Ecto neural progenitor cell (in vitro differentiated cells): ENCODE measurements around the gene TEKTIP1.

Source experiments
- DNase-seq: peaks from one replicate; pipeline ENCODE4 v3.0.0-alpha.2; 2018; ENCODE audit warnings: low spot score

TEKTIP1 gene

DNA sequence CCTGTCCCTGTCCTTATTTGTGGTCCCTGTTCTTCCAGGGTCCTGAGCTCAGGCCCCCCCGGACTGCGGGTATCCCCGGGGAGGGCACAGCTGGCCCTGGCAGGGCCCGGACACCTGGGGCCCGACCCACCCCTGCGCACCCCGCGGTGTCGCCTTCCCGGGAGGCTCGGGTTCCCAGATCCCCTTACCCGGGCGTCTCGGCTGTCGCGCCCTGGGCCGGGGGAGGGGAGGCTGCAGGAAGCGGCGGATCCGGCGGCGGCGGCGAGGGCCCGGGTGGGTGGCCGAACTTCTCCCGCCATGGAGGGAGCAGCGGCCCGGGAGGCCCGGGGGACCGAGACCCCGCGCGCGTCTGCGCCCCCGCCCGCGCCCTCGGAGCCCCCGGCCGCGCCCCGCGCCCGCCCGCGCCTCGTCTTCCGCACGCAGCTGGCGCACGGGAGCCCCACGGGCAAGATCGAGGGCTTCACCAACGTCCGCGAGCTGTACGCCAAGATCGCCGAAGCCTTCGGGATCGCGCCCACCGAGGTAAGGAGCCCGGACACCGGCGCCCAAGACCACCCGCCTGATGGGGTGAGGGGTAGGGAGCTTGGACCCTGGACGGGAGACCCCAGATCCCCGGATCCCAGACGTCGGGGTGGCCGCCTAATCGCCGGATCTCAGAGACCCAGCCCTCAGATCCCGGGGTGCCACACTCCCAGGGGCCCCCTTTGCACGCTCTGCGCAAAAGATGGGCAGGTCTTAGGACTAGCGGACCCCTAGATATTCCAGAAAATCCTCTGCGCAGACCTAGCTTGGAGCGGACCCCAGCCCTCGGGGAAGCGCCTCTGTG lies 46.5 kb downstream of the TEKTIP1 start, which contains the start of gene GIPC3:
Gene GIPC3, plus strand, starts transcription at position 178 of the 826 bp plus-strand sequence. Its CDS starts 120 bp downstream, at position 298.
- DNase-seq = no peak

DNA sequence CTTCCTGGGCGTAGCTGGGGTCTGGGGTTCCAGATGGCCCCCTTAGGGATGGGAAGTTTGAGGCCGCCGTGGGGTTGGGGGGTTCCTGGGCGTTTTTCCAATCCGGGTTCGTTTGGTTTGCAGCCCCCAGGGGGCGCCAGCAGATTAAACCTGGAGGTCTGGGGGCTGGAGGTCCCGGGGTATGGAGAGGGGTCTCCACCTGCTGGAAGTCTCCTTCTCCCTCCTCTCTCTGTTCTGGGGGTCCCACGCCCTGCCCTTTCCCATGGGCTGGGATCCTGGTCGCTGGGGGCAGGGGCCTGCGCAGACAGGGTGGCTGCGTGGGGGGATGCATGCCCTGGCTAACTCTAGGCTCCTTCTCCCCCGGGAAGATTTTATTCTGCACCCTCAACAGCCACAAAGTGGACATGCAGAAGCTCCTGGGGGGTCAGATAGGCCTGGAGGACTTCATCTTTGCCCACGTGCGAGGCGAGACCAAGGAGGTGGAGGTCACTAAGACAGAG lies 47.2 kb downstream of the TEKTIP1 start:
- peak; percentile 73 for DNase-seq

- DNase-seq = no peak
These were observed 47.9 kb downstream of the TEKTIP1 start for GRCh38 chr19:3586707-3587346.

- DNase-seq = no peak
These were observed 50.5 kb downstream of the TEKTIP1 start for GRCh38 chr19:3589439-3589838.

DNA sequence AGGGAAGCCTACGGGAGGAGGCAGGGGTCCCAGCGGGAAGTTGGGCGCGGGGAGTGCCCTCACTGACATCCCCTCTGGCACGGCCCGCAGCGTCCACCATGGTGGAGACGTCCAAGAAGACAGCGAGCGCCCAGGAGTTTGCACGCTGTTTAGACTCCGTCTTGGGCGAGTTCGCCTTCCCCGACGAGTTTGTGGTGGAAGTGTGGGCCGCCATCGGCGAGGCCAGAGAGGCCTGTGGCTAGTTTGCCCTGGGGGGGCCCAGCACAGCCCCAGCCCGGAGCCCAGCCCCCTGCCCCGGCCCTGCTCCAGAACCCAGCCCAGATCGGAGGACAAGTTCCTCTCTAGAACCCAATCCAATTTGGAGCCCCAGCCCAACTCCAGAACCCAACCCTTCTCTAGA lies 51.0 kb downstream of the TEKTIP1 start:
- DNase-seq = no peak

GRCh38 chr19:3590991-3591659 lies 52.2 kb downstream of the TEKTIP1 start:
- no peak for DNase-seq

DNA sequence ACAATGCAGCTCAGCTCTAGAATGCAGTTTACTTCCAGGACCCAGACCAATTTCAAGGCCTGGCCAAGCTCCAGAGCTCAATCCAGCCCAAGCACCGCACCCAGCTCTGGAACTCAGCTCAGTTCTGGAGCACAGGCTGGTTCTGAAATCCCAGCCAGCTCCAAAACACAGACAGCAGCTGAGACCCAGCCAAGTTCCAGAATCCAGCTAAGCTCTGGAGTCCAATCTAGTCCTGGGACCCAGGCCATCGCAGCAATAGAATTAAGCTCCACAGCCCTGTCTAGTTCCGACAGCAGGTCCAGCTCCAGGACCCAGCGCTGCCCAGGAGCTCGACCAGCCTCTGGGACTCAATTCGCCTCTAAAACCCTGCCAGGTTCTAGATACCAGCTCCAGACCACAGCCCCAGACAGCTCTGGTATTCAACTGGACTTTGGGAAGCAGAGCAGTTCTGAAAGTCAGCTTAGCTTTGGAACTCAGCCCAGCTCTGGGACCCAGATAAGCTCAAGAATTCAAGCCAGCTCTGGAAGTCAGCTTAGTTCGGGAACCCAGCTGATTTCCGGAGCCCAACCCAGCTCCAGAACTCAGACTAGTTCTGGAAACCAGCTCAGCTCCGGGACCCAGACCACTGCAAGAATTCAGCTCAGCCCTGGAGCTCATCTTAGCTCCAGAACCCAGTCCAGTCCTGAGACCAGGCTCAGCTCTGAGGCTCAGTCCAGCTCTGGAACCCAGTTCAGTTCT lies 53.1 kb downstream of the TEKTIP1 start:
- DNase-seq = no peak

DNA sequence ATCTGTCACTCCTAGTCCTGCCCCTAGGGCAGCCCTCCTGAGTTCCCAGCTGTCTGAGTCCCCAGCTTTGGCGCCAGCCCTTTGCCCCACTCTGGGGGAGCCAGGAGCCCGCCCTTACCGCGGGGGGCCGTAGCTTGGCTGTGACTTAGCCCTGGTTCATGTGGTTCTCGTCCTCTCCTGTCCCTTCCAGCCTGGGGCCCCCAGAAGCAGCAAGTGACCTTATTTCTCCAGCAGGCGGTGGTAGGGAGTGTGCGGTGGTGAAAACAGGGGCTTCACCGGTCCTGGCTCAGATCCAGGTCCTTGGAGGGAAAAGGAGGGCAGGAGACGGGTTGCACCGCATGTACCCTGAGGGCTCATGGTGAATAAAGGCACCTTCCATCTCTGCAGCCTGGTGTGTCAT lies 54.2 kb downstream of the TEKTIP1 start:
- no peak for DNase-seq
